Measurements from ENCODE around the gene CATSPERZ. TPM values are rescaled to one million over a fixed set of nuclear protein-coding genes. Genes with fewer than 3 reads are reported as not detected.

The CATSPERZ gene
- total and polyA plus RNA-seq, 2 donors (not counting 3 experiments of a cell fraction or from before 2014, with no cell fraction given), result 0.11 TPM; not detected in 1

- FAIRE-seq (no peak), DNase-seq (ENCODE audit: low read depth, low spot score) (peak; percentile 74)
- H3K9ac ChIP-seq (replicated peaks; ENCODE audit: extremely low read depth, insufficient read depth, low read length), result peak overlapping the region; percentile 76
- dilution Hi-C loops (cut with MboI; ENCODE audit: extremely low pct_ligation_motif_present, low sequenced_read_pairs), result no loop called here
- no peak overlapping the region for H2AFZ ChIP-seq (ENCODE audit: low read depth, low read length)
- intact Hi-C loops (cut with micrococcal nuclease), result loop anchor here (2.0 kb wide), 1 partner anchor 511 kb away; the partner anchor contains the start of gene SF1
- ChIA-PET CTCF (interaction anchor here (0.7 to 5.6 kb wide), 16 partner anchors 10 to 87 kb away, joined by 3 to 60 read pairs (median 4); partner anchors contain the start of genes BAD, CATSPERZ, FERMT3 and PLCB3), POLR2A (interaction anchor here (0.7 to 2.6 kb wide), 5 partner anchors 14 to 63 kb away, joined by 3 to 10 read pairs (median 3); partner anchors contain the start of genes FERMT3, FKBP2 and PPP1R14B)
- H3K9me3 ChIP-seq (replicated peaks; ENCODE audit: control insufficient read depth, insufficient read depth, low read length), result no peaks in the 10 kb centered on the region
- peak overlapping the region; percentile 43 for H3K4me2 ChIP-seq (ENCODE audit: insufficient read depth, low read length)
- peaks cover 2 to 13% of the 10 kb centered on the region in 2 experiments for H3K36me3 ChIP-seq (ENCODE audit: control insufficient read depth in 2 of 2, extremely low read depth in 1 of 2, insufficient read depth in 2 of 2, low read length in 2 of 2)
- H3K27ac ChIP-seq (ENCODE audit: insufficient read depth, low read depth, low read length), result peak overlapping the region; percentile 76
- no peak for TF ChIP-seq MYC (IDR thresholded peaks at IDR 0.05; ENCODE audit: low read depth, low read length)
- TF ChIP-seq JUN (IDR thresholded peaks at IDR 0.05; ENCODE audit: borderline replicate concordance, insufficient read depth, insufficient read length, low read depth), result no peak
- TF ChIP-seq MAX (IDR thresholded peaks at IDR 0.05; ENCODE audit: insufficient read depth, insufficient read length), result no peak
- peak; percentile 41 for TF ChIP-seq POLR2A (IDR thresholded peaks at IDR 0.05; ENCODE audit: low read depth, low read length)
- no peak for TF ChIP-seq POLR2AphosphoS5 (IDR thresholded peaks at IDR 0.05; ENCODE audit: insufficient read depth, low read depth, low read length)
- TF ChIP-seq CTCF (IDR thresholded peaks at IDR 0.05; ENCODE audit: extremely low read depth in 1 of 2, insufficient read depth in 1 of 2, low read depth in 1 of 2, low read length in 2 of 2), result no peak
- TF ChIP-seq FOS (IDR thresholded peaks at IDR 0.05; ENCODE audit: borderline replicate concordance, insufficient read depth, low read length), result no peak
- TF ChIP-seq GATA2 (IDR thresholded peaks at IDR 0.05; ENCODE audit: insufficient read depth, insufficient read length, low read depth, low read length), result peak; percentile 89
- TF ChIP-seq EZH2 (IDR thresholded peaks at IDR 0.05; ENCODE audit: borderline replicate concordance, low read depth, low read length, severe bottlenecking), result no peak
- peaks cover 45% of the 10 kb centered on the region for H3K4me1 ChIP-seq (ENCODE audit: control insufficient read depth, extremely low read depth, insufficient read depth, low read length)
- no peaks in the 10 kb centered on the region for H3K27me3 ChIP-seq (ENCODE audit: control insufficient read depth in 2 of 2, insufficient read depth in 2 of 2, low read length in 2 of 2)
- H3K79me2 ChIP-seq (ENCODE audit: control insufficient read depth, insufficient read depth, low read length), result no peaks in the 10 kb centered on the region
- H3K4me3 ChIP-seq (replicated peaks in 1 of 3; ENCODE audit: insufficient read depth in 1 of 3, low read depth in 1 of 3, low read length in 3 of 3), result no peak overlapping the region
- no TSS peak for BruUV-seq (replicated peaks)
- H3K9me1 ChIP-seq (replicated peaks; ENCODE audit: control insufficient read depth, extremely low read depth, insufficient read depth, low read length), result no peaks in the 10 kb centered on the region
- no peaks in the 10 kb centered on the region for H4K20me1 ChIP-seq (replicated peaks; ENCODE audit: control insufficient read depth, extremely low read depth, insufficient read depth, low read length)
These were observed 31.9 kb upstream of the CATSPERZ start for GRCh38 chr11:64268025-64268892.

All from endothelial cell of umbilical vein (primary cell).